Endothelial cell of umbilical vein (primary cell): ENCODE results near the gene IRF8. TPM values are rescaled to one million over a fixed set of nuclear protein-coding genes. Genes with fewer than 3 reads are reported as not detected.

Experiments used
- BruUV-seq: library from RNA; stranded (reverse); fragments of 400-500 nt; replicated peaks from 2 replicates; lab custom pipeline; 2021; lab: Mats Ljungman, UMichigan
- CTCF ChIA-PET: fragments of 300-600, 350-600 bp; sonication (Branson Sonifier 250); formaldehyde crosslinking; loops from one replicate; lab custom pipeline; 2021; ENCODE audit warnings: antibody characterized with exemption, inconsistent platforms; lab: Charles Lee
- POLR2A ChIA-PET: fragments of 300-600, 350-600 bp; sonication (Branson Sonifier 250); formaldehyde crosslinking; loops from one replicate; lab custom pipeline; 2021; ENCODE audit warnings: antibody characterized with exemption, inconsistent platforms; lab: Charles Lee
- DNase-seq: peaks from one replicate; pipeline ENCODE4 v3.0.0-alpha.2; 2011; ENCODE audit warnings: low read depth, low spot score
- FAIRE-seq: peaks from 2 replicates; lab custom pipeline; 2011; peaks lifted over from hg19 to GRCh38; lab: Jason Lieb, UNC
- H2AFZ ChIP-seq: 2 replicates; pipeline ENCODE4 v1.6.0; 2012; ENCODE audit warnings: low read depth, low read length, control low read depth, inconsistent platforms
- H3K27ac ChIP-seq: 2 replicates; pipeline ENCODE4 v1.5.1; 2011; ENCODE audit warnings: low read depth, mild to moderate bottlenecking, control low read depth, low read length, moderate library complexity; ENCODE audit not compliant: insufficient read depth
- H3K27me3 ChIP-seq, 2 experiments: 2 replicates each; pipeline versions ENCODE4 v1.6.0 to v1.6.1; 2011; ENCODE audit warnings: low read length in 2 of 2, mixed read lengths in 1 of 2; ENCODE audit not compliant: control insufficient read depth in 2 of 2, insufficient read depth in 2 of 2
- H3K36me3 ChIP-seq, 2 experiments: 2 replicates in 1 of 2; 3 replicates in 1 of 2; pipeline ENCODE4 v1.5.1; 2011; ENCODE audit warnings: low read length in 2 of 2, mild to moderate bottlenecking in 1 of 2, moderate library complexity in 1 of 2; ENCODE audit not compliant: control insufficient read depth in 2 of 2, insufficient read depth in 2 of 2; ENCODE audit errors: extremely low read depth in 1 of 2
- H3K4me1 ChIP-seq: 3 replicates; pipeline ENCODE4 v1.5.1; 2011; ENCODE audit warnings: mild to moderate bottlenecking, low read length; ENCODE audit not compliant: control insufficient read depth, insufficient read depth; ENCODE audit errors: extremely low read depth
- H3K4me2 ChIP-seq: 2 replicates; pipeline ENCODE4 v1.6.1; 2011; ENCODE audit warnings: low read length, control low read depth, mixed read lengths; ENCODE audit not compliant: insufficient read depth
- H3K4me3 ChIP-seq, 3 experiments: fragments of 200-600 bp in 1 of 3; sonication (generic), shearing (Covaris generic) in 1 of 3; replicated peaks in 1 of 3; 2 replicates each; pipeline ENCODE4 v1.5.1; 2011 to 2016; ENCODE audit warnings: control low read depth in 3 of 3, low read length in 3 of 3, mild to moderate bottlenecking in 2 of 3, inconsistent platforms in 1 of 3, low read depth in 1 of 3, moderate library complexity in 1 of 3; ENCODE audit not compliant: insufficient read depth in 1 of 3
- H3K79me2 ChIP-seq: 2 replicates; pipeline ENCODE4 v1.6.0; 2012; ENCODE audit warnings: low read length, inconsistent platforms; ENCODE audit not compliant: control insufficient read depth, insufficient read depth
- H3K9ac ChIP-seq: replicated peaks from 2 replicates; pipeline ENCODE3; 2011; ENCODE audit warnings: low read length, control low read depth; ENCODE audit not compliant: insufficient read depth; ENCODE audit errors: extremely low read depth
- H3K9me1 ChIP-seq: replicated peaks from 3 replicates; pipeline ENCODE4 v1.6.0; 2011; ENCODE audit warnings: mild to moderate bottlenecking, low read length; ENCODE audit not compliant: control insufficient read depth, insufficient read depth; ENCODE audit errors: extremely low read depth
- H3K9me3 ChIP-seq: replicated peaks from 2 replicates; pipeline ENCODE4 v1.5.1; 2012; ENCODE audit warnings: low read length, inconsistent platforms; ENCODE audit not compliant: control insufficient read depth, insufficient read depth
- H4K20me1 ChIP-seq: replicated peaks from 2 replicates; pipeline ENCODE3; 2011; ENCODE audit warnings: mild to moderate bottlenecking, low read length; ENCODE audit not compliant: control insufficient read depth, insufficient read depth; ENCODE audit errors: extremely low read depth
- CTCF ChIP-seq, 2 donors: IDR thresholded peaks; 1 replicate in 1 of 2; 2 replicates in 1 of 2; pipeline ENCODE4 v1.5.1; 2011; ENCODE audit warnings: low read length in 2 of 2, mild to moderate bottlenecking in 2 of 2, moderate library complexity in 2 of 2, control low read depth in 1 of 2, inconsistent platforms in 1 of 2, low read depth in 1 of 2; ENCODE audit not compliant: insufficient read depth in 1 of 2; ENCODE audit errors: extremely low read depth in 1 of 2
- EZH2 ChIP-seq: IDR thresholded peaks from 2 replicates; pipeline ENCODE4 v1.6.1; 2012; ENCODE audit warnings: borderline replicate concordance, low read depth, mild to moderate bottlenecking, moderate library complexity, low read length, inconsistent platforms; ENCODE audit not compliant: severe bottlenecking
- FOS ChIP-seq: IDR thresholded peaks from 2 replicates; pipeline ENCODE4 v1.6.1; 2011; ENCODE audit warnings: mild to moderate bottlenecking, low read length, moderate library complexity, borderline replicate concordance; ENCODE audit not compliant: insufficient read depth
- GATA2 ChIP-seq: IDR thresholded peaks from 2 replicates; pipeline ENCODE4 v1.7.0; 2011; ENCODE audit warnings: low read depth, mild to moderate bottlenecking, moderate library complexity, mixed read lengths, low read length; ENCODE audit not compliant: insufficient read length, insufficient read depth
- JUN ChIP-seq: IDR thresholded peaks from 2 replicates; pipeline ENCODE4 v1.6.1; 2011; ENCODE audit warnings: borderline replicate concordance, low read depth; ENCODE audit not compliant: insufficient read length, insufficient read depth
- MAX ChIP-seq: IDR thresholded peaks from 2 replicates; pipeline ENCODE4 v1.6.1; 2011; ENCODE audit not compliant: insufficient read depth, insufficient read length
- MYC ChIP-seq: IDR thresholded peaks from one replicate; pipeline ENCODE4 v1.6.1; 2011; ENCODE audit warnings: mild to moderate bottlenecking, low read depth, low read length
- POLR2A ChIP-seq: IDR thresholded peaks from 2 replicates; pipeline ENCODE4 v1.6.1; 2012; ENCODE audit warnings: low read depth, mild to moderate bottlenecking, control low read depth, low read length
- POLR2AphosphoS5 ChIP-seq: IDR thresholded peaks from 2 replicates; pipeline ENCODE4 v1.6.1; 2012; ENCODE audit warnings: low read depth, mild to moderate bottlenecking, control low read depth, low read length, moderate library complexity; ENCODE audit not compliant: insufficient read depth
- dilution Hi-C: fragments of 300-500 bp; cut with MboI; formaldehyde crosslinking; loops from one replicate; pipeline ENCODE4 v1.15.0; 2019; ENCODE audit warnings: low sequenced_read_pairs; ENCODE audit not compliant: extremely low pct_ligation_motif_present
- intact Hi-C: fragments of 100-400 bp; cut with micrococcal nuclease; formaldehyde crosslinking; loops from one replicate; pipeline ENCODE4 v1.10.0; 2022
- polyA plus RNA-seq, 4 experiments: library from polyadenylated mRNA; depleted of rRNA in 3 of 4; stranded (reverse) in 3 of 4; unstranded in 1 of 4; fragments of >200 nt; gene quantifications; 2 replicates each; pipeline versions ENCODE4 v1.2.1 to v1.2.3, GENCODE V29; 2011 to 2012; ENCODE audit warnings: missing spikeins in 1 of 4
- total RNA-seq: library from RNA; stranded (reverse); gene quantifications from 2 replicates; pipeline ENCODE4 v1.2.3, GENCODE V29; 2021

IRF8 gene
- total and polyA plus RNA-seq, 2 donors (not counting 3 experiments of a cell fraction or from before 2014, with no cell fraction given): not detected

- BruUV-seq: no TSS peak
- no peaks in the 10 kb centered on the region for H3K27me3 ChIP-seq
- no peak for DNase-seq
These were observed 37.2 kb downstream of the IRF8 start for GRCh38 chr16:85935974-85936760.

More at GRCh38 chr16:85935974-85936760, 37.2 kb downstream of the IRF8 start:
- no peaks in the 10 kb centered on the region for H3K9me1 ChIP-seq
- H3K4me2 ChIP-seq: no peak overlapping the region
- H3K27ac ChIP-seq: no peak overlapping the region
- H2AFZ ChIP-seq: no peak overlapping the region
- ChIA-PET POLR2A (no interaction called here), CTCF (no interaction called here)
- H3K79me2 ChIP-seq: no peaks in the 10 kb centered on the region
- H3K36me3 ChIP-seq: no peaks in the 10 kb centered on the region
- no peaks in the 10 kb centered on the region for H3K9me3 ChIP-seq
- intact Hi-C loops (no loop called here), dilution Hi-C loops (no loop called here)
- H3K4me3 ChIP-seq: no peak overlapping the region
- H3K9ac ChIP-seq: no peak overlapping the region
- no peaks in the 10 kb centered on the region for H3K4me1 ChIP-seq
- FAIRE-seq: no peak
- TF ChIP-seq GATA2 (no peak), CTCF (IDR thresholded peaks at IDR 0.05; ENCODE audit: extremely low read depth in 1 of 2, insufficient read depth in 1 of 2, low read depth in 1 of 2, low read length in 2 of 2) (no peak), MAX (no peak), POLR2A (no peak), FOS (no peak), POLR2AphosphoS5 (no peak), EZH2 (no peak), MYC (no peak), JUN (no peak)
- H4K20me1 ChIP-seq: no peaks in the 10 kb centered on the region
